Peyer's patch (tissue), 4 donors: ENCODE data around the gene PIGQ. TPM values are rescaled to one million over a fixed set of nuclear protein-coding genes. Genes with fewer than 3 reads are reported as not detected.
"Not testable (repeated sequence)": the region's sequence is repeated elsewhere in the genome, so short reads cannot be mapped to it uniquely, and the experiment has no call there.

Experiments
- DNase-seq, 3 donors: peaks; one replicate each; pipeline ENCODE4 v3.0.0-alpha.2; 2017 to 2019
- H3K27ac ChIP-seq, 4 donors: fragments of 200-600 bp; sonication (generic); one replicate each; pipeline ENCODE4 v1.5.1; 2016 to 2019
- H3K27me3 ChIP-seq, 2 donors: fragments of 200-600 bp; sonication (generic); one replicate each; pipeline ENCODE4 v1.5.1; 2019
- H3K36me3 ChIP-seq, 3 donors: fragments of 200-600 bp; sonication (generic); one replicate each; pipeline ENCODE4 v1.5.1; 2016 to 2019
- H3K4me1 ChIP-seq, 4 donors: fragments of 200-600 bp; sonication (generic); one replicate each; pipeline ENCODE4 v1.5.1; 2016 to 2019
- H3K4me3 ChIP-seq, 4 donors: fragments of 200-600 bp; sonication (generic); 1 replicate in 3 of 4; 2 replicates in 1 of 4; pipeline ENCODE4 v1.5.1; 2016 to 2019; ENCODE audit warnings: mild to moderate bottlenecking in 1 of 4
- H3K9me3 ChIP-seq, 4 donors: fragments of 200-600 bp; sonication (generic); one replicate each; pipeline ENCODE4 v1.5.1; 2016 to 2019; ENCODE audit warnings: mild to moderate bottlenecking in 1 of 4
- POLR2A ChIP-seq, 2 donors: fragments of 450-650 bp; IDR thresholded peaks; one replicate each; pipeline ENCODE4 v1.5.1; 2017; ENCODE audit warnings: antibody characterized with exemption in 2 of 2, mild to moderate bottlenecking in 2 of 2, moderate library complexity in 2 of 2
- total RNA-seq, 4 donors: library from RNA; depleted of rRNA; stranded (reverse); fragments of >200 nt; gene quantifications; one replicate each; pipeline ENCODE4 v1.1.0, GENCODE V29; 2016
- TF ChIP-seq, protein P1 (sequence below), 6 experiments: fragments of 450-650 bp in 4 of 6; fragments of 200-600 bp in 2 of 6; sonication (generic) in 1 of 6; IDR thresholded peaks; one replicate each; pipeline ENCODE4 v1.5.1; 2017 to 2019; ENCODE audit warnings: antibody characterized with exemption in 6 of 6, mild to moderate bottlenecking in 3 of 6, moderate library complexity in 1 of 6

The PIGQ gene
- total RNA-seq, 4 donors from 2014 or later, result 33.1 to 65.6 (median 55.2) TPM

DNA sequence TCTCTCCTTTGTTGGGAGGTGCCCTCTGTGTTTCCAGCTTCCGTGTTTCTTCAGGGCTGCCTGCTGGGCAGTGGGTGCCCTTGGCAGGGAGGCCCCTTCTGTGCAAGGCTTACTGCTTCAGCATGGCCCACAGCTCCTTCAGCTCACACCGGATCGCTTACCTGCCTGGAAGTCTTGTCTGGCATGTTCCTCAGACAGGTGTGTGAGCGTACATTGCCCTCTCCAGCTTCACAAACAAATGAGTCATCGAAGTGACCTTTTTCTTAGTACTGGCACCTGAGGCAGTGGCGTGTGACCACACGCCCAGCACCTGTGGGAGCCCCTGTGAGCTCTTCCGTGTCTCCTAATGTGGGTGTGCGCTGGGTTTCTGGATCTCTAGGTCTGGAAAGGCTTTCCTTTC is 23.6 kb downstream of the PIGQ start:
- peak; percentile 35 to 67 for TF ChIP-seq POLR2A (IDR thresholded peaks at IDR 0.05)
- TF ChIP-seq, protein P1, sequence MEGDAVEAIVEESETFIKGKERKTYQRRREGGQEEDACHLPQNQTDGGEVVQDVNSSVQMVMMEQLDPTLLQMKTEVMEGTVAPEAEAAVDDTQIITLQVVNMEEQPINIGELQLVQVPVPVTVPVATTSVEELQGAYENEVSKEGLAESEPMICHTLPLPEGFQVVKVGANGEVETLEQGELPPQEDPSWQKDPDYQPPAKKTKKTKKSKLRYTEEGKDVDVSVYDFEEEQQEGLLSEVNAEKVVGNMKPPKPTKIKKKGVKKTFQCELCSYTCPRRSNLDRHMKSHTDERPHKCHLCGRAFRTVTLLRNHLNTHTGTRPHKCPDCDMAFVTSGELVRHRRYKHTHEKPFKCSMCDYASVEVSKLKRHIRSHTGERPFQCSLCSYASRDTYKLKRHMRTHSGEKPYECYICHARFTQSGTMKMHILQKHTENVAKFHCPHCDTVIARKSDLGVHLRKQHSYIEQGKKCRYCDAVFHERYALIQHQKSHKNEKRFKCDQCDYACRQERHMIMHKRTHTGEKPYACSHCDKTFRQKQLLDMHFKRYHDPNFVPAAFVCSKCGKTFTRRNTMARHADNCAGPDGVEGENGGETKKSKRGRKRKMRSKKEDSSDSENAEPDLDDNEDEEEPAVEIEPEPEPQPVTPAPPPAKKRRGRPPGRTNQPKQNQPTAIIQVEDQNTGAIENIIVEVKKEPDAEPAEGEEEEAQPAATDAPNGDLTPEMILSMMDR (IDR thresholded peaks at IDR 0.05), result no peak
- Histone ChIP-seq H3K9me3 (no peaks in the 10 kb centered on the region), H3K4me3 (peak overlapping the region in 2 of 4 donors; percentile 31 to 92), H3K4me1 (peaks cover 11 to 45% (median 13%) of the 10 kb centered on the region in 4 donors), H3K27ac (peak overlapping the region in 3 of 4 donors; percentile 79 to 94 (median 93)), H3K36me3 (peaks cover 0 to 13% (median 0%) of the 10 kb centered on the region in 3 donors), H3K27me3 (no peaks in the 10 kb centered on the region)
- peak in 2 of 3 donors; percentile 77 to 84 for DNase-seq

DNA sequence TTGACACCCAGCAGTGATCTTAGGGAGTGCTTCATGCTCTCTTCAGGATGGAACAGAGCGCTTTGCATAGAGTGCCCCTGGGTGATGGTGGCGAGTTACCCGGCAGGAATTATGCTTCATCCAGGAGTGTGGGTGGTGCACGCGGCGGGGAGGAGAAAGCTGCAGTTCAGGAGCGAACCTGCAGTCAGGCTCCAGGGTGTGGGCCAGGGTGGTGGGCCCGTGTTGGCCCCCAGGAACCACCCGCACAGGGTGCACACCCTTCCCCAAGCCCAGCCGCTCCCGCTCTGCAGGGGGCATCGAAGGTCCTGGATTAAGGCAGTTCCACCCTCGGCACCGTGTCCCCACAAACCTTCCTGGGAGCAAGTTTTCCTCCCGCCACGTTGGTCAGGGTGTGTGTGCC is 24.0 kb downstream of the PIGQ start:
- H3K27ac ChIP-seq, result peak overlapping the region in 3 of 4 donors; percentile 79 to 94 (median 93)
- H3K9me3 ChIP-seq, result no peaks in the 10 kb centered on the region
- peak overlapping the region in 2 of 4 donors; percentile 24 to 31 for H3K4me3 ChIP-seq
- H3K36me3 ChIP-seq, result peaks cover 0 to 16% (median 0%) of the 10 kb centered on the region in 3 donors
- no peak for DNase-seq
- TF ChIP-seq, protein P1 (IDR thresholded peaks at IDR 0.05), result peak in 3 of 6 experiments; percentile 11 to 20 (median 14)
- TF ChIP-seq POLR2A (IDR thresholded peaks at IDR 0.05), result peak in 1 of 2 donors; percentile 0
- H3K4me1 ChIP-seq, result peaks cover 11 to 45% (median 12%) of the 10 kb centered on the region in 4 donors
- H3K27me3 ChIP-seq, result no peaks in the 10 kb centered on the region

DNA sequence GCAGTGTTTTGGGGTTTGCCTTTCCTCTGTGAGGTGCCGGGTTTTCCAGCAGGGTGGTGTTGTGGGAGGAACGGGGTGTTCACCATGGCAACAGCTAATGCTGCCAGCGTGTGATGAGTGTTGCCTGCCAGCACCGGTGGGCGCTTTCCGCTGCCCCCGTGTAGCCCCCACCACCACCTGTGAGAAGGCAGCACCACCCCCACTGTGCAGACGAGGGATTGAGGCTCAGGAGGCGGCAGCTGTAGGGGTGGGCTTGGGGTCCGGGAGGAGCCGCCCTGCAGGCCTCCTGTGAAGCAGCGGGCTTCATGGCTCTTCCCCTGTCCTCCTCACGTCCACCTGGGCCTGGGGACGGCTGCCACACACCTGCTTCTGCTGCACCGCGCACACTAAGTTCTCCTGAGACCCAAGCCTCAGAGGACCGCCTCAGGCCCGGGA is 25.3 kb downstream of the PIGQ start:
- Histone ChIP-seq H3K36me3 (peaks cover 0 to 21% (median 0%) of the 10 kb centered on the region in 3 donors), H3K4me1 (peaks cover 11 to 45% (median 12%) of the 10 kb centered on the region in 4 donors)

DNA sequence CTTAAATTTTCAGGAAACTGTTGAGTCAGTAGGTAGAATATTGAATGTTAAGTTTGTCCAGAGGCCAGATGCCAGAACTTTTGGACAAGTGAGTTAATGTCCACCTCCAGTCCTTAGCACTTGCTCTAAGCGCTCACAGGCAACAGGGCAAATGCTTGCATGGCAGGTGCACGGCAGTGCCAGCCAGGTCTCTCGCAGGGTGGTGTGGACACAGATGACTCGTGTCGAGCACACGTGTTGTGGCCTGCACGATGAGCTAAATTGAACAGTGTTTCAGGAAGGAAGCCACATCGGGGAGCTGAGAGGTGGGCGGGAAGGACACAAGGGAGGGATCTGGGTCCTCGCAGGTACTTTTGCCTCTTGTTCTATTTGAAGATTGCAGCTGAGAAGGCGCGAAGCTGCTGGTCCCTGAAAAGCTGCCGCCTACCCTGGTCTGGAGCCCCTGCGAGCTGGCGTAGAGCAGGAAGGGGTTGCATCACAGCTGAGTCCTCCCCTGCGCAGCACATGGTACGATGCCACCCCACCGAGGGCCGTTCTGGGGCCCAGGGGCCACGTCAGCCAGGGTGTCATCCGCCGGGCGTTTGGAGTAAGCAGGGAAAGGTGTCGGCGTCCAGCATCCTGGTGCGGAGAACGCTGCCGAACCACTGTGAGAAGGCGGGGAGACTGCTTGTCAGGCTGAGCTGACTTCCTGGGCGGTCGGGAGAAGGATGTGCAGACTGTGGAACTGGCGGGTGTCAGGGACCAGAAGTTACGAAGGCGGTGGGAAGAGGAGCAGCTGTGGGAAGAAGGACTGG is 26.4 kb downstream of the PIGQ start:
- Histone ChIP-seq H3K27ac (no peak overlapping the region), H3K9me3 (no peaks in the 10 kb centered on the region), H3K4me1 (peaks cover 5 to 39% (median 10%) of the 10 kb centered on the region in 4 donors), H3K4me3 (no peak overlapping the region), H3K36me3 (peaks cover 0 to 27% (median 0%) of the 10 kb centered on the region in 3 donors), H3K27me3 (no peaks in the 10 kb centered on the region)
- no peak for DNase-seq
- TF ChIP-seq POLR2A (IDR thresholded peaks at IDR 0.05), result no peak
- TF ChIP-seq, protein P1 (IDR thresholded peaks at IDR 0.05), result no peak

More for the DNA sequence above, 25.3 kb downstream of the PIGQ start:
- Histone ChIP-seq H3K4me3 (no peak overlapping the region), H3K27ac (peak overlapping the region in 2 of 4 donors; percentile 25 to 94), H3K27me3 (no peaks in the 10 kb centered on the region), H3K9me3 (no peaks in the 10 kb centered on the region)
- TF ChIP-seq, protein P1 (IDR thresholded peaks at IDR 0.05), result no peak
- no peak for TF ChIP-seq POLR2A (IDR thresholded peaks at IDR 0.05)
- DNase-seq, result no peak

GRCh38 chr16:596736-597060 is 26.9 kb downstream of the PIGQ start:
- Histone ChIP-seq H3K4me1 (peaks cover 5 to 34% (median 10%) of the 10 kb centered on the region in 4 donors), H3K27ac (no peak overlapping the region), H3K4me3 (no peak overlapping the region), H3K36me3 (peaks cover 0 to 27% (median 0%) of the 10 kb centered on the region in 3 donors), H3K27me3 (no peaks in the 10 kb centered on the region), H3K9me3 (no peaks in the 10 kb centered on the region)
- DNase-seq, result no peak
- TF ChIP-seq, protein P1 (IDR thresholded peaks at IDR 0.05), result no peak
- TF ChIP-seq POLR2A (IDR thresholded peaks at IDR 0.05), result no peak

DNA sequence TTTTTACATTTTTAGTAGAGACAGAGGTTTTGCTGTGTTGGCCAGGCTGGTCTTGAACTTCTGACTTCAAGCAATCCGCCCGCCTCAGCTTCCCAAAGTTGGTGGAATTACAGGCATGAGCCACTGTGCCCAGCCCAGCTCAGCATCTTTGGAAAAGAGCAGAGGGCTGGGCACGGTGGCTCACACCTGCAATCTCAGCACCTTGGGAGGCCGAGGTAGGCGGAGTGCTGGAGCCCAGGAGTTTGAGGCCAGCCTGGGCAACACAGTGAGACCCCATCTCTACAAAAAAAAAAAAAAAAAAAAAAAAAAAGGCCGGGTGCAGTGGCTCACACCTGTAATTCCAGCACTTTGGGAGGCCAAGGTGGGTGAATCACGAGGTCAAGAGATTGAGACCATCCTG is 27.9 kb downstream of the PIGQ start:
- peaks cover 0 to 27% (median 0%) of the 10 kb centered on the region in 3 donors for H3K36me3 ChIP-seq
- H3K4me1 ChIP-seq, result peaks cover 0 to 24% (median 3%) of the 10 kb centered on the region in 4 donors
- H3K4me3 ChIP-seq, result not testable (repeated sequence)

More for the DNA sequence above, 27.9 kb downstream of the PIGQ start:
- H3K27me3 ChIP-seq, H3K9me3 ChIP-seq, H3K27ac ChIP-seq, DNase-seq: not testable (repeated sequence)
